GM21576 (cell line): ENCODE data around the gene RAB11FIP3.

ENCODE experiments used
- ATAC-seq: cut with Tn5 transposase; IDR thresholded peaks from one replicate; pipeline ENCODE4 v1.9.1; 2021; ENCODE audit warnings: mild to moderate bottlenecking, moderate library complexity; ENCODE audit not compliant: unreplicated experiment

RAB11FIP3 gene

GRCh38 chr16:563072-563644, 137.7 kb downstream of the RAB11FIP3 start:
- ATAC-seq = no peak

GRCh38 chr16:564690-565418, 139.4 kb downstream of the RAB11FIP3 start:
- no peak for ATAC-seq

DNA sequence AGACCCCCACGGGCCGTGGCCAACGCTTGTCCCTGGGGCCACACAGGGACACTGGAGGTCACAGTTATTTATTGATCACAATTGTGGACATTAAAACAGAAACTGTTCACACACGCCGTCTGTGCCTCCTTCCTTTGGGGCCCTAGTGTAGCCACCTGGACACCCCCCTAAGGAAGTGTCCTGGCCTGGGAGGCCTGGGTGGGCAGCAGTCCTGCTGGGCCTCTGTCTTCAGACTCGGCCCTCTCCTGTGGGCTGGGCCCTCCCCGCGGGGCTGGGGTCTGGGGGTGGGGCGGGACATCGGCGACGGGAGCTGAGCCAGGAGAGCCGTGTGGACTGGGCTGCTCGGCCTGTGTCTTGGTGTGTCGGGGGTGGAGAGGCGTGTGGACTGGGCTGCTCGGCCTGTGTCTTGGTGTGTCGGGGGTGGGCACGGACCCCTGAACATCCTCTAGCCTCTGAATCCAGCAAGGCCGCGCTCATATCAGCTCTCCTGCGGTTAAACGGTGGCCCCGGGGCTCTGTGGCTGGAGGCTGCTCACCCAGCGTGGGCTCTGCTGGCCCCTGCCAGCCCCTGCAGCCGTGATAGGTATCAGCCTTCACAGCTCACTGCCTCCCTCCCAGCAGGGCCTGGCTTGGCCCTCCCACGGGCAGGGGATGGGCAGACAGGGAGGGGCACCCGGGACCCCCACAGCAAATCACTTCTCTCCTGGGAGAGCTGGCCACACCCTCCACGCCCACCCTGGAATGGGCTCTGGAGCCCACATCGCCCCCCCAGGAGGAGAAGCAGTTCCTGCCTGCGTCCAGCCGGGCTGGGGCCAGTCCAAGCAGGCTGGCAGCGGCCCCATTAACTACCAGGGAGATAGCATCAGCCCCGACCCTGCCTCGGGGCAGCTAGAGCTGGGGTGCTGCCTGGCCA, 140.2 kb downstream of the RAB11FIP3 start:
- no peak for ATAC-seq

DNA sequence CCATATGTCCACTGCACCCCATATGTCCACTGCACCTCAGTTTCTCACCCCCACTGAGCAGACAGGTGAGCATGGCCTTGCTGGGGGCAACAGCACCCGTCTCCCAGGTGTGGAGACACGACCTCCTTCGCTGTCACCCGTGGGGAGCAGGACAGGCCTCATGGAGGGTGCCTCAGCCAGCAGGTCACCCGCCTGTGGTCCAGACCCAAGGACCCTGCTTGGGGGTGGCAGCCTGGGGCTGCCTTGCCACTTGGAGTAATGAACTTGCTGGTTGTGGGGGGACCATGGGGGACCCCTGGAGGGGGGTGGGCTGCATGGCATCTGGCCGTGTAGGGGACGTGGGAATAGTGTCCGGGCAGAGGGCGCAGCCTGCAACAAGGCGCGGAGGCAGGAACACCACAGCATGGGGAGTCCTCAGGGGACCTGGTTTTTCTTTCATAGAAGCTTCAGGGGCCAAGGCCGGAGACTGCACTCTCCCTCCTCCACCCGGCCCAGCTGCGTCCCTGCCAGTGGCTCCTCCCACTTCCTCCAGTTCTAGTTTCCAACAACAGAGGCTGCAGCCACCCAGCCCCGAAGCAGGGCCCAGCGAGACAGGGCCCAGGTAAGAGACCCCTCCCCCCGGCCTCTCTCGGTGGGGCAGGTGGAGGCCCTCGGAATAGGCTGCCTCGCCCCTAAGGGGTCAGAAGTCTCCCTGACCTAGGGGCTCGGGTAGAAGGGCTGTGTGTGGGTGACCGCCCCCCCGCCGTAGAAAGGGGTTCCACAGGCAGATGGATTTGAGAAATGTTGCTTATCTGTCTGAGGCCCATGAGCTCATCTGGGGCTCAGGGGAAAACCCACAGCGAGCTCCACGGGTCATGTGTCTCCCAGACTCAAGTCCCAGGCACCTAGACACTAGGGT, 141.3 kb downstream of the RAB11FIP3 start, which contains the start of gene NHLRC4:
NHLRC4 (plus strand) TSS at position 531 of the 898 bp plus-strand sequence. CDS start 1,043 bp downstream, outside the sequence.
- ATAC-seq = no peak

- ATAC-seq = no peak
Observed at GRCh38 chr16:567373-568256, 142.2 kb downstream of the RAB11FIP3 start.

- ATAC-seq = no peak
Observed at GRCh38 chr16:568401-569258, 143.2 kb downstream of the RAB11FIP3 start.

DNA sequence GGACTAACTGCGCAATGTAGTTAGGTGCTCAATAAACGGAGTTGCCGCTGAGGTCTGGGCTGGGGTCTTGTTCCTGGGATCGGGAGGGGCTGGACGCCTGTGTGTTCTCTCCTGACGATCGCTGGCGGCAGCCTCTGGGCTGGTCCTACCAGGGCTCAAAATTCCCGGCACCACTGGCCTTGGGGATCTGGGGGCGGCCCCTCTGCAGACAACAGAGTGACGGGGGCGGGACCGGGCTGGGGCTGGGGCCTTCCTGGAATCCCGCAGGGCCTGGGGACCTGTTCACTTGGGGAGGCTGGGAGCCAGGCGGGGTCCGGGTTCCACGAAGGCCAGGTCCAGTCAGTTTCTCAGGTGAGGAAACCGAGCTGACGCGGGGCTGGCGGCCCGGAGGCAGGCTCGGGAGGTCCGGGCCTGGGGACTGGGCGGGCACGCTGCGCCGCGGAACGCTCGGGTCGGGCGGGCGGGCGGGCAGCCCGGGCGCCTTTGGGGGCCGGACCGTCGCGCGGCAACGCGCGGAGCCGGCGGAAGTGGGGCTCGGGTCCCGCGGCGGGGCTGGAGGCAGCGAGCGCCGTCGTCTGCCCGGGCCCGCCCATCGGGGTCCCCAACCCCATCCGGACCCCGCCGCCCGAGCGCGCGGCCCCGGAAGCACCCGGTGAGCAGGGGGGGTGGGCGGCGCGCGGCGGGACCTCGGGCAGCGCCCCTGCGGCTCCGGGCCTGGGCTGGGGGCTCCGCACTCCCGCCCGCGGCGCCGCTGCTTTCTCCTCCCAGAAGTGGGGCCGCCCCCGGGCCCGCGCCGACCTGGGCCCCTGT, 144.2 kb downstream of the RAB11FIP3 start, which contains the start of gene PIGQ:
PIGQ (plus strand) TSS at position 524 of the 810 bp plus-strand sequence. CDS start 4,107 bp downstream, outside the sequence.
- ATAC-seq = no peak
